VCaP (cell line): ENCODE measurements around the gene KRTAP5-8.
"Not testable (repeated sequence)": the region's sequence is repeated elsewhere in the genome, so short reads cannot be mapped to it uniquely, and the experiment has no call there.

Experiments
- H3K27ac ChIP-seq: fragments of 450-650 bp; 2 replicates; pipeline ENCODE4 v1.5.1; 2017
- TF ChIP-seq, protein P1 (sequence below): fragments of 450-650 bp; conservative IDR thresholded peaks from 2 replicates; pipeline ENCODE4 v1.5.1; 2017; ENCODE audit warnings: mild to moderate bottlenecking, moderate library complexity

Gene KRTAP5-8

GRCh38 chr11:71577469-71578004, 39.7 kb downstream of the KRTAP5-8 start:
- TF ChIP-seq, protein P1, sequence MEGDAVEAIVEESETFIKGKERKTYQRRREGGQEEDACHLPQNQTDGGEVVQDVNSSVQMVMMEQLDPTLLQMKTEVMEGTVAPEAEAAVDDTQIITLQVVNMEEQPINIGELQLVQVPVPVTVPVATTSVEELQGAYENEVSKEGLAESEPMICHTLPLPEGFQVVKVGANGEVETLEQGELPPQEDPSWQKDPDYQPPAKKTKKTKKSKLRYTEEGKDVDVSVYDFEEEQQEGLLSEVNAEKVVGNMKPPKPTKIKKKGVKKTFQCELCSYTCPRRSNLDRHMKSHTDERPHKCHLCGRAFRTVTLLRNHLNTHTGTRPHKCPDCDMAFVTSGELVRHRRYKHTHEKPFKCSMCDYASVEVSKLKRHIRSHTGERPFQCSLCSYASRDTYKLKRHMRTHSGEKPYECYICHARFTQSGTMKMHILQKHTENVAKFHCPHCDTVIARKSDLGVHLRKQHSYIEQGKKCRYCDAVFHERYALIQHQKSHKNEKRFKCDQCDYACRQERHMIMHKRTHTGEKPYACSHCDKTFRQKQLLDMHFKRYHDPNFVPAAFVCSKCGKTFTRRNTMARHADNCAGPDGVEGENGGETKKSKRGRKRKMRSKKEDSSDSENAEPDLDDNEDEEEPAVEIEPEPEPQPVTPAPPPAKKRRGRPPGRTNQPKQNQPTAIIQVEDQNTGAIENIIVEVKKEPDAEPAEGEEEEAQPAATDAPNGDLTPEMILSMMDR, result no peak
- no peak overlapping the region for H3K27ac ChIP-seq

GRCh38 chr11:71579513-71579912, 41.7 kb downstream of the KRTAP5-8 start:
- H3K27ac ChIP-seq, result peak overlapping the region; percentile 15; the same call in 1 of the 2 replicates

- H3K27ac ChIP-seq, result peak overlapping the region; percentile 15; the same call in 1 of the 2 replicates
- TF ChIP-seq, protein P1, result peak; percentile 92
These were observed 42.5 kb downstream of the KRTAP5-8 start for GRCh38 chr11:71580057-71581003.

DNA sequence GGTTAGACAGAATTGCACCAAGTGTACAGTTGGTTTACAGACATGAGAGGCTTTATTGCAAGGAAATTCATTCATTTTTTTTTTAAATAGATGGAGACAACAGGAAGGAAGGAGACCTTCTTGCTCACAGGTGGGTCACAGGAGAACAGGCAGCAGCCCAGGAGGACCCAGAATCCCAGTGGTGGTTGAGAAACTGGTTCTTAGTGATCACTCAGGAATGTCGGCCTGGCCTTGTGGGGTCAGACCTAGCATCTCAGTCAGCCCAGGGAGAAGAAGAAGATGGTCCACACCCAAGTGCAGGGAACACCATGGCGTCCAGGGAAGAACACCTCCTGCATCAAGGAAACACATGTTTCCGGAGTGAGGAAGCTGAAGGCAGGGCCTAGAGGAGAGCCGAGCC, 44.0 kb downstream of the KRTAP5-8 start:
- TF ChIP-seq, protein P1, result no peak
- no peak overlapping the region for H3K27ac ChIP-seq

GRCh38 chr11:71582309-71582895, 44.6 kb downstream of the KRTAP5-8 start, which contains the start of gene KRTAP5-11:
Gene KRTAP5-11 (minus strand): TSS chr11:71582875. CDS start chr11:71582837, 38 bp downstream.
- TF ChIP-seq, protein P1, result no peak
- no peak within 1 kb of the TSS for H3K27ac ChIP-seq

- not testable (repeated sequence) for H3K27ac ChIP-seq
These were observed 45.1 kb downstream of the KRTAP5-8 start for GRCh38 chr11:71582969-71583368.

DNA sequence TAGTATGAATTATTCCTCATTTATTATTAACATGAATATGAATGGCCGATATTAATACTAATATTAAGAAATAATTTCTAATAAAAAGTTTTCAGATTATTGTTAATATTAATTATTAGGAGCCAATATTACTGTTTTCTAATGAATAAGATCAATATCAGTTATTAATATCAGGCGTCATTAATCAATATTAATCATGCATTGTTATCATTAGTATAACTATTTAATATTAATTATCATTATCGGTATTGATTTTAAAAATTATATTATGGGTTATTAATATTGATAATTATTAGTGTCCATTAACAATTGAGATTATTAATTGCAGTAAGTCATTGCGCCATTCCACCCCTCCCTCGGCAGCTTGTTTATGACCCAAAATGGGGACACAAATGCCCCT, 47.8 kb downstream of the KRTAP5-8 start:
- not testable (repeated sequence) for H3K27ac ChIP-seq

- not testable (repeated sequence) for H3K27ac ChIP-seq
These were observed 50.5 kb downstream of the KRTAP5-8 start for GRCh38 chr11:71588314-71588713.
